CD4-positive, alpha-beta T cell treated with Interferon alpha-2 for 1 hour (primary cell): Measurements from ENCODE around the gene SIRPG.
"Not testable (repeated sequence)": the region's sequence is repeated elsewhere in the genome, so short reads cannot be mapped to it uniquely, and the experiment has no call there.

Experiments used
- DNase-seq, 2 donors: peaks; one replicate each; pipeline ENCODE4 v3.0.0-alpha.2; 2020 to 2022

SIRPG gene

DNA sequence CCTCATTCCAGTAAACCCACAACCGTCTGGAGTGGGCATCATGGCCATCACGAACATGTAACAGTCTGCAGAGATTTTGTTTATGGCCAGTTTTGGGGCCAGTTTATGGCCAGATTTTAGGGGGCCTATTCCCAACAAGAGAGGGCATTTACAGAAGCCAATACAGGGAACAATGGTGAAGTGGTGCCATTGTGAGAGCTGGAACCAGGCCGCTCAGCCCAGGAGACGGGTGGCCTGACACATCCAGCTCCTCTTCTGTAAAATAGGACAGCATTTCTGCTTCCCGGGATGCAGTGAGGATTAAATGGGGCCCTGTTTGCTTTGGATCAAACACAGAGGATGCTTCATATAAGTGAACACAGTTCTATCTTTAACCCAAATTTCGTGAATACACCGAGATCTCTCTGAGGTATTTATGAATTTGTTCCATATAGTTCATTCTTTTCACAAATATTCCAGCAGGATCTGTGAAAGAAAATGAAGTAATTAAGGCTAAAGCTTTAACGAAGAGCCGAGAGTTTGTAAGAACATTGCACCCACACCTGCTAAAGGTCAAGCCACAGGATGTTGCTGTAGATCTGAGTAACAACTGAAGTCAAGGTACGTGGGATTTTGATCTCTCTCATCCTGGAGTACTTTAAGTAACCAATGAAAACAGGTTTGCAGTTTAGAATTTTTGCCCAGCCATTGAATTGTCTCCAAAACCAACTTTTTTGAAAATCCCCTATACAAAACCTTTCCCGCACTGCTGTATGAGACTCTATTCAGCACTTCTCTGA is 14.5 kb upstream of the SIRPG start:
- DNase-seq, result no peak

DNA sequence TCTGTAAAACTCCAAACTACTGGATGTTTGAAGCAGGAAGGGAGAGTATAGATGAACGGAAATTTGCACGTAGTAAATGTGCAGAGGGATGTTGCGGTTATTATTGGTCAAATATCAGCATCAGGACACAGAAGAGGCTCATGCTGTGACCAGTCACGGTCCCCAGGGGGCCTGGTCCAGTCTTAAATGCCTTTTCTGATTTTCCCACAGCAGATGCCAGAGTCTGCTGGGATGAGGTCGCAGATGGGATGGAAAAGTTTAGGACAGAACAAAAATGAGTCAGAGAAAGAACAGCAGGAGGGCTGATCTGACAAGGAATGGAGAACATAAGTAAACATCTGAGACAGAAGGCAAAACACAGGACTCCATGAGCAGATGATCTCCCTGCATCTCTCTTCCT is 11.7 kb upstream of the SIRPG start:
- no peak for DNase-seq

DNA sequence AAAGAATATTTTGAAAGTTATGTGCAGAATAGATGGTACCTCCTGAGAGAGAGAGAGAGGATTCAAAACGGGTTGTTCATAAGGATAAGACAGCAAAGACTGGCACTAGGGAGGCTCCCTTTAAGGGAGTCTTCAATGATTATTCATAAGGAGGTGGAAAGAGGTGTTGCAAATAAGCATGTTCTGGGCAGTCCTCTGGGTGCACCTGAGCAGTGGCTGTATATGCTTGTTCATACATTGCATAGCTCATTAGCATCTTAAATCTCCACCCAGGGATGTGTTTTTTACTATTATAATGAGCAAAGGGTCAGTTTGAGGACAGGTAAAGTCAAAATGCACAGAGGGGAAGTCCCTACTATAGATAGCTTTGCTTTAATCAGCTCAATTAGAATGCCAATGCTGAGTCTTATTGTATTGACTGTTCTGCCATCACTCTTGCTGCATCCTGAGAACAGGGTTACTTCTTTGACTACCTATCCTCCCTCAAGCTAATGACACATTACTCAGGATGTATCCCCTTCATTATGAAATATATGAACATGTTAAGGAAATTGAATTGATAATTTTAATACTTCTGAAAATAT is 10.0 kb upstream of the SIRPG start:
- no peak for DNase-seq

DNA sequence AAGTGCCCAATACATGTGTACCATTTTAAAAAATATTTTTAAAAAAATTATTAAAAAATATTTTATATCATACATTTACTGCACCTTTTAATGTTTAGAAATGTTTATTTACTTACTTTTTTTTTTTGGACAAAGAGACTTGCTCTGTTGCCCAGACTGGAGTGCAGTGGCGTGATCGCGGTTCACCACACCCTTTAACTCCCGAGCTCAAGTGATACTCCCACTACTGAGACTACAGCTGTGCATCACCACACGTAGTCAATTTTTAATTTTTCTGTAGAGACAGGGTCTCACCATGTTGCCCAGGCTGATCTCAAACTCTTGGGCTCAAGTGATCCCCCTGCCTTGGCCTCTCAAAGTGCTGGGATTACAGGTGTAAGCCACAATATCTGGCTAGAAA is 9.2 kb upstream of the SIRPG start:
- no peak for DNase-seq

DNA sequence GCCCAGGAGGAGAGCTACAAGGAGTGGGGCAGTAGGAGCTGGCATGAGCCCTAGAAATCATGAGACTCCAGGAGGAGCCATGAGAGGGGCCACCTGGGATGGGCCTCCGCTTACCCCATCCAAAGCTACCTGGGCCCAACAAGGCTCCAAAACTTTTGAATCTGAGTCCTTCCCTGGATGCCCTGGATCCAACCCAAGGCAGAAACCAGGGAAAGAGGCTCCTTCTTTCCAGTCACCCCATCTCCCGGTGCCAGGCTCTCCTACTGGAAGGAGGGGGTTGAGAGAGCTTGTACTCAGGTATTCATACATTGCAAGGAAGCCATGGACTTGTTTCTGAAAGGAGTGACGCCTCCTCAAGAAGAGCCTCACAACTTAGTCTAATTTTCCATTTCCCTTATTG is 7.8 kb upstream of the SIRPG start:
- DNase-seq, result no peak

DNA sequence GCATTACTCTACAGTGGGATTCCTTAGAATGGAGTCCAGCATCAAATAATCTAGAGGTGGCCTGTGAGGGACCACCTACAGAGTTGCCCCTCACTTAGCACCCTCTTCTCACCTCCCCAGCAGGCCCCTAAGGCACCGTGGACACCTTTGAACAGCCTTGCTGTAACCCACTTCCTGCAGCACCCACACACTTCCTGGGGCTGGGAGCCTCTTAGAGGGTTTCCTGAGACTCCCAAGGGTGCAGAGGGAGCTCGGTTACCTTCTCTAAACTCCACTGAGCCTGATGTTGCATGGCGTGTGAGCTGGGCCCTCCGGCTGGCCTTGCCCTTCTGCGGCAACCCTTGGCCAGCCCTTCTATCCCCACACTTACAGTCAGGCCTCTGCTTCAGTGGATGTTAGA is 7.3 kb upstream of the SIRPG start:
- DNase-seq, result peak; percentile 28 to 64

DNA sequence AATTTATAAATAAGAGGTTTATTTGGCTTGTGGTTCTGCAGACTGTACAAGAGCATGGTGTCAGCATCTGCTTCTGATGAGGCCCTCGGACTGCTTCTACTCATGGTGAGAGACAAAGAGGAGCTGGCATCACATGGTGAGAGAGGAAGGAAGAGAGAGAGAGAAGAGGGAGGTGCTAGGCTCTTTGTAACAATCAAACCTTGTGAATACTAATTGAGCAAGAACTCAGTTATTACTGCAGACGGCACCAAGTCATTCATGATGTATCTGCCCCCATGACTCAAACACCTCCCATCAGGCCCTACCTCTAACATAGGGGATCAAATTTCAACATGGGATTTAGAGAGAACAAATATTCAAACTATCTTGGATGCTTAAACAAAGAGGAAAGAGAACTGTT is 6.3 kb upstream of the SIRPG start:
- peak in 1 of 2 donors; percentile 29 for DNase-seq

DNA sequence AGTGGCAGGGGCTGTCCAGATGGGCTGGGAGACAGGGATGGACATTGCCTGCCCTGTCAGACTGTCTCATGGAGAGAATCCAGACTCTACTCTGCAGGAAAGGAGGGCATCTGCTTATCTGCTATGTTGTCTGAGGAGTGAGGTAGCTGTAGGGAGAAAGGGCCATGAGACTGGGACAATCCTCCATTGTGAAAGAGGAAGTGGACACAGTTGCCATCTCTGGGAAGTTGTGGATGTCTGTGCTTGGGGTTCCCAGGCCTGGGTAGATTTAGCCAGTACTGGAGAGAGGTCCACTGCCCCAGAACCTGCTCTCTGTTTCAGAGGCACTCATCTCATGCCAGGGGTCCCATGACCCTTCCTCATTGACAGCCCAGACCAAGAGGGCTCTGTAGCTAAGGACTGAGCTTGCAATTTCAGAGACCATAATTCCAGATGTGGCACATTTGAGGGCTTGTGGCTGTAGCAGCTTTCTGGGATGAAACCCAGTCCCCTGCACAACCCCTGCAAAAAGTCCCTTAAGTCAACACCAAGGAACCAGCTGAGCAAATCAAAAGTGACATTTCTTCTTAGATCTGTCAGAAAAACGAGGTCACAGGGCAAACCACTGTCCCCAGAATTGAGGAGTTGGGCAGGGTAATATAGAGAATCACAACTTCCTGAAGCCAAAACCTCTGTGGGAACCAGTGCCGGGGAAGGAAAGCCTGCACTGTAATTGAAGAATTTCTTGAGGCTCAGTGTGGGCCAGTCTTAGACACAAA is 4.1 kb upstream of the SIRPG start:
- no peak for DNase-seq

DNA sequence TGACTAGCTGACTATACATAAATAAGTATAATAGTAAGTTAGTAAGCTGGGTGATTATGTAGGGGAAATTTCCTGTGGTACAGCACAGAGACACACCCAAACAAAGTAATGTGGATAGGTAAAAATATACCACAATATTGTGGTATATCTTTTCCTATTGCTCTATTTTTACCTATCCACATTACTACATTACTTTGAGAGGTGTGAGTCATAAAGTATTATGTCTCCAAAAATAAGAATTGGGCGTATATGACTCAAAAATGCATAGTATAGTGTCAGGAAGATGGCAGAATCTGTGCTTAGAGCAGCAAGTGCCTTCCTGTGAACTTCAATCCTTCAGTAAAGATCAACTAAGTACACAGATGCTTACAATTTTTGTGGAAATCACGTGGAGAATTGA is 2.7 kb upstream of the SIRPG start:
- DNase-seq, result peak in 1 of 2 donors; percentile 52

DNA sequence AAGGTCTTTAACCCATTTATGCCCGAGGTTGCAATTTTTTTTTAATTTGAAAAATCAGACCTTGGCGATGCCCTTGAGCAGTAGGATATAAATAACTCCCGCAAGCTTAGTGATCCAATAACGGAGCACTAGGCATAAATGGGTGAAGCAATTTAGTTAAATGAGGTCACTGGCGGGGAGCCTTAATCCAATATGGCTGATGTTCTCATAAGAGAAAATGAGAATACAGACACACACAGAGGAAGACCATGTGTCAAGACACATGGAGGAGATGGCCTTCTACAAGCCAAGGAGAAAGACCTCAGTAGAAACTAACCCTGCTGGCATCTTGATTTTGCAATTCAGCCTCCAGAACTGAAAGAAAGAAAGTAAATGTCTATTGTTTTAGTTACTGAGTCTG is 735 bp downstream of the SIRPG start:
- DNase-seq, result peak in 1 of 2 donors; percentile 38

DNA sequence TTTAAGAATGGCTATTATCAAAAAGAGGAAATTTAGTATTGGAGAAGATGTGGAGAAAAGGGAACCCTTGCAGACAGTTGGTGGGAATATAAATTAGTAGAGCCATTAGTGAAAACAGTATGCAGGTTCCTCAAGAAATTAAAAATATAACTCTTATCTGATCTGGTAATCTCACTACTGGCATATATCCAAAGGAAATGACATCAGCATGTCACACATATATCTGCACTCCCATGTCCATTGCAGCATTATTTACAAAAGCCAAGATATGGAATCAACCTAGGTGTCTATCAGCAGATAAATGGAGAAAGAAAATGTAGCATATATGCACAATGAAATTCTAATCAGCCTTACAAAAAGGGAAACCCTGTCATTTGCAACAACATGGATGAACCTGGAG is 2.6 kb downstream of the SIRPG start:
- DNase-seq, result peak in 1 of 2 donors; percentile 67

DNA sequence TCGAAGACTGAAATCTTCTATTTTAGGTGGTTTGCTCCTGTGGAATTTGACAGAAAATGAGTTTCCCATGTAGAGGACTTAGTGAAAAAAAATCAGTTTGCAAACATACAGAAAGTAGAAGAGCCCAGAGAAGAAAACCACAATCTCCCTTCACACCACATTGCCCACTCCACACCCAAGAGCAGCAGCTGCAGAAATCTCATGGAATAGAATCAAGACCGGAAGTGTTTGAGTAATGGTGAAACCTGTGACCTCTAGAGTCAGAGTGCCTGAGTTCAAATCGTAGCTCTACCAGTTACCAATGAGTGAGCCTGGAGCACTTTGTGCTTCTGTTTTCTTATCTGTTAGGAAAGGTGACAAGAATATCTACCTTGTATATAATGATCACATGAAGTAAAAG is 4.6 kb downstream of the SIRPG start:
- no peak for DNase-seq

DNA sequence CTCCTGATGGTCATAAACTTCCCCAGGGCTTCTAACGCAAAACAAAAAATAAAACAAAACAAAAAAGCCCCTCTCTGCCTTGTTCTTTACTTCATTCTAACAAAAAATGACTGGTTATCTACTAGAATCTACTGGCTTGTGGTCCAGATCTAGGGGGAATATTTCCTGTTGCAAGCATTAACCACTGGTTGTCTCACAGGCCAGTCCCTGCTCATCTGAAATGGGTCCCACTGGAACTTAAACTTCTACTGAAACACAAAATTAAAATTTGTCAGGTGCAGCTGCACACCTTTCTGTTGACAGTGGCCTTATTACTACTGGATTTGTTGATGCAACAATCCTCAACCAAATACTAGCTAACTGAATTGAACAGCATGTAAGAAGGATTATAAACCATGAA is 5.5 kb downstream of the SIRPG start:
- no peak for DNase-seq

DNA sequence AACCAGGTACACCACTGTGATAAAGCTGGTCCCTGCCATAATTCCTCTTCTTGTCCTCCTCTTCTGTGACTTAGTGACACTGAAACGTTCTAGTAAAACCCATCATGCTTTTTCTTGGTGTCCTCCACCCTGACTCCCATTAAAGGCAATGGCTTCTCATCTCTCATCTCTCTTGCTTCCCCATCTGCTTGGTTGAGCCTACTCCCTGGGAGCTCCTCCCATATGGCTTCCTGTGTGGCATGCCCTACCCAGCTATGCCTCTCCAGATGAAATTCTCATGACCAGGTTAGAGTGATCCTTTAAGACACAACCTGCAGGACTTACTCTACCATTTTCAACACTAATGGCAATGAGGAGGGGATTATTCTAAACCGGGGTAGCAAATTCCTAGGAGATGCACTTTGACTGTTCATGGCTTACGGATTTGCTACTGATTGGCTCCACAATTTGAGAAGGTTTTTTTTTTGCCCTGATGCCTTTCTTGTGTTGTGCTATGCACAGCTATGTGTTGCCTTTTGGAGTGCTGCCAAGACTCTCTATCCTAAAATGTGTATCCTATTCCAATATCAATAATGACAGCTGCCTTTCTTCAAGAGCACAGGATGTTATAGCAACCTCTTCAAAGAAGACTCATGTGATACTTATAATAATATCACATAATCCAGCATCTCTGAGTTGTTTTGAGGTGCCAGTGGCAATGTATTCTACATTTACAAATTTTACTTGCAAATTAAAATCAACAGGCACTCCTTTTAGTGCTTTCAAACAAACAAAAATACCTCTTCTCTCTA is 6.1 kb downstream of the SIRPG start:
- no peak for DNase-seq

DNA sequence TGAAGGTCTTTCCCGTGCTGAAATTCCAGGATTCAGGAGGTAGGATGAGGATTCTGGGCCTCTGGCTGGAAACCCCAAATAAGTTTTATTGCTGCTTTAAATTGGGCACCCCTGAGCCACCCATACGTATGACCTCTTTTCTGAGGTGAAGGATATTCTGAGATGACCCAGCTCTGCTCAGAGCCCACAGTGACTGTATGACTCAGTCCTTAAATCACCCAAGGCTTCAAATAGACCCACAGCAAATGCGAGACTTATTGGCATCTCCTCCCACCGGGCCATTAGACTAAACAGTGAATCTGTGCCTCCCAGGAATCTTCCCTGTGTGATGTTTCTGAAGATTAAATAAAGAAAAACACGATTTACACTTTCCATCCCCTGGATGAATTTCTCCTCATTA is 9.5 kb downstream of the SIRPG start:
- no peak for DNase-seq

DNA sequence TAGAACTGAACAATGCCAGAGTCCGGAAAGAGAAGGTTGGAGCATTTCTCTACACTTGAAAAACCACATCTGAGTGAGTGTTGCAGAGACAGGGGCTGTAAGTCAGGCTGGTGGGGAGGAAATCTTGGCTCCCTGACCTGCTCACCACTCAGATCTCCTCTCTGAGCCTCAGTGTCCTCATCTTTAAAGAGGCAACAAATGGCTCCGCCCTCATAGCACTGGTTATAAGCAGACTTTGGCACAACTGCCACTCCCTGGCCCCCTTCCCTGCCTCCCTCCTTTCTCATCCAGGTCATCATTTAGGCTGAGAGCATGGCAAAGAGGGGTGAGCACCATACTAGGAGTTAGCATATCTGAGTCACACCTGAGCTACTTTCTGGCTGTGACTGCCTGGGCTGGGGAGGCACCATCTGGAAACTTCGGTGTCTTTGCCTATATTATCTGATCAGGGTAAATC is 10.6 kb downstream of the SIRPG start:
- no peak for DNase-seq

DNA sequence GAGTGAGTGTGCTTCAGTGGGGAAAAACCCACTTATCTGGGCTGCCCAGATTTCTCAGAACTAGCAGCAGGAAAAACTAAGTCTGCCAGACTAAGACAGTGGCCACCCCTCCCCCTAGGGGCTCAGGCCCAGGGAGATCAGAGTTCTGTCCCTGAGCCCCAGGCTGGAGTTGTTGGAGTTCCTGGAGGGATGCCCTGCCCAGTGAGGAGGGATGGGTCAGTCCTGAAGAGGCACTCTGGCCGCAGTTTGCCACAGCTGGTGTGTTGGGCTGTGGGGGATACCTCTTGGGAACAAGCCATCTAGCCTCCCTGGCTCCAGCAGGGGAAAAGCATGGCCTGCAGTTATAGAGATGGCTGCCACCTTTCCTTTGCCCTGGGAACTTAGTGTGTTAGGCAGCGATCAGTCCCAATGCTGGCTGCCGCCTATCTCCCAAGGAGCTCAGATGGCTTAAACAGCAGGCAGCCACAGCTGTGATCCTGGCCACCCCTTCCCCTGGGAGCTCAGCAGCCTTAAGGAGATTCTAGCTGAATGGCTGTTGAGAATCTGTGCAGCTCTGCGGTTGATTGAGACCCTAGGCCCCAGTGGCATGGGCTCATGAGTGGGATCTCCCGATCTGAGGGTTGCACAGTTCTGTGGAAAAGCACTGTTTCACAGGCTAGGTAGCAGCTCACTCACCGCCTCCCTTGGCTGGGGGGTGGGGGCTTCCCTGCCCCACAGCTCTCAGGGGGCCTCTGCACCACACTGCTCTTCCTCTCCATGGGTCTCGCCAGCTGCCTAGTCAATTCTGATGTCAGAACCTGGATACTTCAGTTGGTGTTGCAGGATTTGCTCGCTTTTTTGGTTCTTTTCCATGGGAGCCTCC is 13.2 kb downstream of the SIRPG start:
- no peak for DNase-seq

DNA sequence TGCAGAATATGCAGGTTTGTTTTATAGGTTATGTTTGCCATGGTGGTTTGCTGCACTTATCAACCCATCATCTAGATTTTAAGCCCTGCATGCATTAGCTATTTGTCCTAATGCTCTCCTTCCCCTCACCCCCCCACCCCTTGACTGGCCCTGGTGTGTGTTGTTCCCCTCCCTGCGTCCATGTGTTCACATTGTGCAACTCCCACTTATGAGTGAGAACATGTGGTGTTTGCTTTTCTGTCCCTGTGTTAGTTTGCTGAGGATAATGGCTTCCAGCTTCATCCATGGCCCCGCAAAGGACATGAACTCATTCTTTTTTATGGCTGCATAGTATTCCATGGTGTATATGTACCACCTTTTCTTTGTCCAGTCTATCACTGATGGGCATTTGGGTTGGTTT is 18.9 kb downstream of the SIRPG start:
- not testable (repeated sequence) for DNase-seq

DNA sequence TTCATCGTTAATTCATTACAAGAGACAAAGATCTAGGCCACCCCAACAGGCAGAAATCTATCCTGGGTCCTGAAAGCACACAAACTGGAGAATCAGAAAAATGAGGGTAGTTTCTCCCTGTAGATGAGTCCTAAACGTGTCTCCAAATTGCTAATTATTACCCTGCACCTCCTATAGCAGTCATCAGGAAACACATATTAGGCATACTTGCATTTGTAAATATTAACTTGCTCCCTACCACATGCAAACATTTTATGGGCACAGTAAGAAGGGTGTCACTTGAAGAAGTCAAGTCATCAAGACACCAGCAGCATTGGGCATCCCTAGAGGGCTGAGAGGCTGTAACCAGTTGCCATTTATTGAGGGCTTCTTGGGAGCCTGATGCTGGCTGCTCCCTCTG is 19.8 kb downstream of the SIRPG start:
- no peak for DNase-seq

DNA sequence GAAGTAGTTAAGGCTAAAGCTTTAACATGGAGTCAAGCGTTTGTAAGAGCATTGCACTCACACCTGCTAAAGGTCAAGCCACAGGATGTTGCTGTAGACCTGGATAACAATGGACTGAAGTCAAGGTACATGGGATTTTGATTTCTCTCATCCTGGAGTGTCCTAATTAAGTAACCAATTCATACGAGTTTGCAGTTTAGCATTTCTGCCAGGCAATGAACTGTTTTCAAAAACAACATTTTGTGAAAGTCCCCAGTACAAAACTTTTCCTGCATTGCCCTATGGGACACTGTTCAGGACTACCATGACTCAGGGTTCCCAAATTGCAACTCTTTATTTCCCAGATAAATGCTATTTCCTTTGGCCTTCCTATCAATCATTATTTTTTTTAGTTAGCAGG is 20.4 kb downstream of the SIRPG start:
- DNase-seq, result no peak

DNA sequence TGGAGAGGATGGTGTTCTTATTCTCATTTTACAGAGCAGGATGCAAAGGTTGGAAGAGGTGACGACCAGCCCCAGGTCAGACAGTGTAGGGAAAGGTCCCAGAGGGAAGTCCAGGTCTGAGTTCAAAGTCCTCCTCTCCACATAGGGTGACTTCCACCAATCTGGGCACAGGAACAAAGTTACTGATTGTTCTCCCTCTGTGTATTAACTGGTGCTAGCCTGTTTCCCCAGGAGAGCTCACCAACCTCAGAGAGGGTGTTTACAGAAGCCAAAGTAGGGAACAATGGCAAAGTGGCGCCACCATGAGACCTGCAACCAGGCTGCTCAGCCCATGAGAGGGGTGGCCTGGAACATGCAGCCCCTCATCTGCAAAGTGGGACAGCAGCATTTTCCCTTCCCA is 21.0 kb downstream of the SIRPG start:
- no peak for DNase-seq

DNA sequence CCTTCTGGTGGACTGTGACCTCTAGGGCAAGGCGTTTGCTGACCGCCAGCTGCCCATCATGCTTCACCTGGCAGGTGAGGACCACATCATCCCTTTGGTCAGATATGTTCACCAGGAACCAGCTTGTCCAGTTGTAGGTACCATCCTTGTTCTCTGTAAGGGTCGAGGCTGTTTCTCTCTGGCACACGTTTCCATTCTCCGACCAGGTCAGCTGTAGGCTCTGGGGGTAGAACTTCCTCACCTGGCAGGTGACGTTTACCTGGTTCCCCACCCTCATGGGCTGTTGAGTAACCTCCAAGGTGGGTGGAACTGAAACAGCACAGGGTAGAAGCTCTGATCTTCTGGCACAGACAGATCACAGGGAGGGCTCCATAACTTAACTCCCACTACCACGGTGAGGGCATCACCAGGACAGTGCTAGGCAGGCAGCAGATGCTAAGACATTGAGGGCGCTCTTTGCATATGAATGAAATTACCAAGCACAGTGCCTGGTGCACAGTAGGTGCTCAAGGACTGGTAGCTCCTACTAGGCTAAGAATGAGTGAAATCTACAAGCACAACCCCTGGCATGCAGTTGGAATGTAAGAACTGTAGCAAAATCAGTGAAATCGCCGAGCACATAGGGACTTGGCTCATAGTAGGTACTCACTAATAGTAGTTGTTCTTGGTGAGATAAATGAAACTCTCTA is 22.1 kb downstream of the SIRPG start:
- no peak for DNase-seq
